Kidney epithelial cell (primary cell): Measurements from ENCODE around the gene TMEM185B. TPM values are rescaled to one million over a fixed set of nuclear protein-coding genes. Genes with fewer than 3 reads are reported as not detected.

Source experiments
- DNase-seq: peaks from one replicate; pipeline ENCODE4 v3.0.0-alpha.2; 2010; ENCODE audit warnings: low read depth
- H3K27me3 ChIP-seq: 2 replicates; pipeline ENCODE4 v1.6.0; 2011; ENCODE audit warnings: low read length; ENCODE audit not compliant: control insufficient read depth, insufficient read depth
- H3K36me3 ChIP-seq: 2 replicates; pipeline ENCODE4 v1.5.1; 2011; ENCODE audit warnings: low read length; ENCODE audit not compliant: control insufficient read depth, insufficient read depth
- H3K4me3 ChIP-seq: 2 replicates; pipeline ENCODE4 v1.5.1; 2011; ENCODE audit warnings: low read depth, mild to moderate bottlenecking, control low read depth, low read length
- CTCF ChIP-seq: IDR thresholded peaks from 2 replicates; pipeline ENCODE4 v1.5.1; 2011; ENCODE audit warnings: mild to moderate bottlenecking, moderate library complexity, low read length, control low read depth, inconsistent platforms; ENCODE audit not compliant: insufficient read depth, poor library complexity, severe bottlenecking
- total RNA-seq: library from RNA; depleted of rRNA; stranded (reverse); fragments of >200 nt; gene quantifications from 2 replicates; pipeline ENCODE4 v1.2.3, GENCODE V29; 2015

Gene TMEM185B
- 43.1 and 45.2 TPM in 2 replicates for total RNA-seq

- no peak for DNase-seq
- peaks cover 3% of the 10 kb centered on the region for H3K27me3 ChIP-seq
- peaks cover 1% of the 10 kb centered on the region for H3K36me3 ChIP-seq
- TF ChIP-seq CTCF = peak; percentile 54
- peak within 1 kb of the TSS; percentile 56 for H3K4me3 ChIP-seq
These were observed at the start of gene TMEM185B for GRCh38 chr2:120223034-120223912. TMEM185B (minus strand) TSS chr2:120223400; CDS start chr2:120222976, 424 bp downstream.

GRCh38 chr2:120271711-120272379, 48.6 kb upstream of the TMEM185B start:
- H3K36me3 ChIP-seq = no peaks in the 10 kb centered on the region
- H3K4me3 ChIP-seq = no peak overlapping the region
- H3K27me3 ChIP-seq = no peaks in the 10 kb centered on the region
- TF ChIP-seq CTCF = no peak
- no peak for DNase-seq

GRCh38 chr2:120269816-120270215, 46.6 kb upstream of the TMEM185B start:
- no peaks in the 10 kb centered on the region for H3K36me3 ChIP-seq
- TF ChIP-seq CTCF = no peak
- no peak for DNase-seq
- no peak overlapping the region for H3K4me3 ChIP-seq
- H3K27me3 ChIP-seq = no peaks in the 10 kb centered on the region

GRCh38 chr2:120269076-120269744, 46.0 kb upstream of the TMEM185B start:
- DNase-seq = no peak
- no peaks in the 10 kb centered on the region for H3K36me3 ChIP-seq
- no peak for TF ChIP-seq CTCF
- H3K27me3 ChIP-seq = no peaks in the 10 kb centered on the region
- H3K4me3 ChIP-seq = no peak overlapping the region

- H3K27me3 ChIP-seq = no peaks in the 10 kb centered on the region
- H3K36me3 ChIP-seq = no peaks in the 10 kb centered on the region
- H3K4me3 ChIP-seq = no peak overlapping the region
- TF ChIP-seq CTCF = no peak
- DNase-seq = no peak
These were observed 44.1 kb upstream of the TMEM185B start for GRCh38 chr2:120267348-120267747.
